Measurements from ENCODE around the gene ENTPD3.

- TF ChIP-seq CTCF (IDR thresholded peaks at IDR 0.05) (no peak), POLR2A (IDR thresholded peaks at IDR 0.05) (no peak)
Measured at GRCh38 chr3:40379674-40380306, 7.2 kb upstream of the ENTPD3 start.
